Measurements from ENCODE around the gene POLR2A.

DNA sequence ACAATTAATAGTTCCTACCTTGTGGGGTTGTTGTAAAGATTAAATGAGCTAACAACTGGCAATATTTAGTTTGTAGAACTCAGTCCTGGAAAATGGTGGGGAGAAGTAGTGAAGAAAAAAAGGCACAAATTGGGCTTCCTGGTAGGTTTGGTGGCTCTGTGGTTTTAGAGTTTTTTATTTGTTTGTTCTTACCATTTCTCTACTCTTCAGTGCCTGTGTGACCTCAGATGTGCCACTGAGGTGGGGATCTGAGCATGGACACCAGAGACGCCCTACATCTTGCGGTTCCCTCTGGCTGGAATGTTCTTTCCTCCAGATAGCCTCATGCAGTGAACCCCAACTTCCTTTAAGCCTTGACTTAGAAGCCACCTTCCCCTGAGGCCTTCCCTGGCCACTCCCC, 12.4 kb upstream of the POLR2A start:
- TF ChIP-seq, protein P1, sequence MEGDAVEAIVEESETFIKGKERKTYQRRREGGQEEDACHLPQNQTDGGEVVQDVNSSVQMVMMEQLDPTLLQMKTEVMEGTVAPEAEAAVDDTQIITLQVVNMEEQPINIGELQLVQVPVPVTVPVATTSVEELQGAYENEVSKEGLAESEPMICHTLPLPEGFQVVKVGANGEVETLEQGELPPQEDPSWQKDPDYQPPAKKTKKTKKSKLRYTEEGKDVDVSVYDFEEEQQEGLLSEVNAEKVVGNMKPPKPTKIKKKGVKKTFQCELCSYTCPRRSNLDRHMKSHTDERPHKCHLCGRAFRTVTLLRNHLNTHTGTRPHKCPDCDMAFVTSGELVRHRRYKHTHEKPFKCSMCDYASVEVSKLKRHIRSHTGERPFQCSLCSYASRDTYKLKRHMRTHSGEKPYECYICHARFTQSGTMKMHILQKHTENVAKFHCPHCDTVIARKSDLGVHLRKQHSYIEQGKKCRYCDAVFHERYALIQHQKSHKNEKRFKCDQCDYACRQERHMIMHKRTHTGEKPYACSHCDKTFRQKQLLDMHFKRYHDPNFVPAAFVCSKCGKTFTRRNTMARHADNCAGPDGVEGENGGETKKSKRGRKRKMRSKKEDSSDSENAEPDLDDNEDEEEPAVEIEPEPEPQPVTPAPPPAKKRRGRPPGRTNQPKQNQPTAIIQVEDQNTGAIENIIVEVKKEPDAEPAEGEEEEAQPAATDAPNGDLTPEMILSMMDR (IDR thresholded peaks at IDR 0.05), result no peak
- no peak for TF ChIP-seq POLR2A (IDR thresholded peaks at IDR 0.05)

Measured in Peyer's patch (tissue), 4 donors.